ENCODE measurements around the gene PAQR4.

PAQR4 gene

DNA sequence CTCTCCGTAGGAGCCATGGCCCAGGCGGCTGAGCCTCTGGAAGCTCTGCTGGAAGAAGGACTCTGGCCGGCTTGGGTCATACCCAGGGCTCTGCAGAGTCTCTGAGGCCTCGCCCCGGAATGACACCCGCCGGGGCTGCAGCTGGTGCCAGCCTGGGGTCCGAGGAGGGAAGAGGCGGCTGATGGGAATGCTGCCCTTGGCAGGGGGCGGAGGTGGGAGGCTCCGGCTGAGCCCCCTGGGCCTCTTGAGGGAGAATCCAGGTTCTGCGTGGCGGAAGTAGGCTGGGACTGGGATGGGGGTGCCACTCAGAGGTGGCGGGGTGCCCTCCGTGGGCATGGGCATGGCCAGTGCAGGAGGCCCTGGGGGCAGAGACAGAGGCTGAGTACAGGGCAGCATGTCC lies 7.5 kb downstream of the PAQR4 start:
- no peak overlapping the region for H2BK120ac ChIP-seq (ENCODE audit: low read depth, low read length)
- H3K27me3 ChIP-seq (ENCODE audit: insufficient read depth, low read length, poor library complexity), result no peaks in the 10 kb centered on the region
- peaks cover 11% of the 10 kb centered on the region for H3K79me2 ChIP-seq (ENCODE audit: control insufficient read depth, insufficient read depth, low read length)
- H4K5ac ChIP-seq (ENCODE audit: low read length), result no peak overlapping the region
- H3K4me2 ChIP-seq (ENCODE audit: low read length), result no peak overlapping the region
- H3K23ac ChIP-seq (ENCODE audit: low read length), result no peak overlapping the region
- H3K36me3 ChIP-seq (ENCODE audit: control insufficient read depth, insufficient read depth, low read length), result peaks cover 10% of the 10 kb centered on the region
- no CpG with 5 or more reads among the region's 15 CpGs for WGBS (ENCODE audit: extremely low coverage, insufficient coverage, low lambda C conversion rate)
- H3K56ac ChIP-seq (ENCODE audit: low read length), result no peak overlapping the region
- no peak overlapping the region for H3K27ac ChIP-seq (ENCODE audit: low read depth, low read length)
- no peaks in the 10 kb centered on the region for H3K4me1 ChIP-seq (ENCODE audit: control insufficient read depth, low read depth, low read length)
- H2BK5ac ChIP-seq (ENCODE audit: low read length), result no peak overlapping the region
- no peak overlapping the region for H2AK5ac ChIP-seq (ENCODE audit: low read length)
- no peak overlapping the region for H3K9ac ChIP-seq (ENCODE audit: low read length)
- no peak overlapping the region for H3K4ac ChIP-seq (ENCODE audit: low read depth, low read length)
- no peak for DNase-seq
- no peak overlapping the region for H4K8ac ChIP-seq (ENCODE audit: low read depth, low read length)
- H3K4me3 ChIP-seq (ENCODE audit: low read length), result no peak overlapping the region
- peaks cover 11% of the 10 kb centered on the region for H3K79me1 ChIP-seq (ENCODE audit: low read length)
- no peak overlapping the region for H2BK15ac ChIP-seq (replicated peaks; ENCODE audit: low read depth)
- no peak overlapping the region for H3K18ac ChIP-seq (ENCODE audit: low read length)

DNA sequence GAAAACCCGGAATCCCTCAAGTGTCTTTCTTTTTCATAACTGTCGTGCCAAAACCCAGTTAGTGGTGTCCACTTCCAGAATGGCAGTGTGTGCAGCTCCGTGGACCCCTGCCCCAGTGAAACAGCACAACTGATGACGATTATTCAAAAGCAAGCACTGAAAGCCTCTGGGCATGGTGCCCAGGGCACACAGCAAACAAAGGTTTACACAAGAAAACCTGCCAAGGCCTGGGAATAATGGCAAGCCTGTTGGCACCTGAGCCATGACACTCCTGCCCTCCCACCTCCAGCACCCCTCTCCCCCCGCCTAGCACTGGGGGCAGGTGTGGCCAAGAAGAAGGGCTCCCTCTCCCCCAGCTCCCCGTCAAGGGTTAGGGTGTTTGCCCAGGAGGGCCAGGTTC lies 8.3 kb downstream of the PAQR4 start:
- Histone ChIP-seq H2AK5ac (ENCODE audit: low read length) (no peak overlapping the region), H3K4me2 (ENCODE audit: low read length) (no peak overlapping the region), H3K4ac (ENCODE audit: low read depth, low read length) (no peak overlapping the region), H3K18ac (ENCODE audit: low read length) (no peak overlapping the region), H3K4me3 (ENCODE audit: low read length) (no peak overlapping the region), H3K79me2 (ENCODE audit: control insufficient read depth, insufficient read depth, low read length) (peaks cover 11% of the 10 kb centered on the region), H4K5ac (ENCODE audit: low read length) (no peak overlapping the region), H2BK5ac (ENCODE audit: low read length) (no peak overlapping the region), H3K23ac (ENCODE audit: low read length) (no peak overlapping the region), H4K8ac (ENCODE audit: low read depth, low read length) (no peak overlapping the region), H3K4me1 (ENCODE audit: control insufficient read depth, low read depth, low read length) (peaks cover 2% of the 10 kb centered on the region), H3K56ac (ENCODE audit: low read length) (no peak overlapping the region), H2BK120ac (ENCODE audit: low read depth, low read length) (no peak overlapping the region), H3K36me3 (ENCODE audit: control insufficient read depth, insufficient read depth, low read length) (peaks cover 8% of the 10 kb centered on the region), H3K27me3 (ENCODE audit: insufficient read depth, low read length, poor library complexity) (no peaks in the 10 kb centered on the region), H3K27ac (ENCODE audit: low read depth, low read length) (no peak overlapping the region), H2BK15ac (replicated peaks; ENCODE audit: low read depth) (no peak overlapping the region), H3K9ac (ENCODE audit: low read length) (no peak overlapping the region), H3K79me1 (ENCODE audit: low read length) (peaks cover 11% of the 10 kb centered on the region)
- DNase-seq, result no peak
- no CpG with 5 or more reads among the region's 6 CpGs for WGBS (ENCODE audit: extremely low coverage, insufficient coverage, low lambda C conversion rate)

GRCh38 chr16:2979669-2980226 lies 10.6 kb downstream of the PAQR4 start:
- no CpG with 5 or more reads among the region's 43 CpGs for WGBS (ENCODE audit: extremely low coverage, insufficient coverage, low lambda C conversion rate)
- peak overlapping the region; percentile 97 for H3K4ac ChIP-seq (ENCODE audit: low read depth, low read length)

DNA sequence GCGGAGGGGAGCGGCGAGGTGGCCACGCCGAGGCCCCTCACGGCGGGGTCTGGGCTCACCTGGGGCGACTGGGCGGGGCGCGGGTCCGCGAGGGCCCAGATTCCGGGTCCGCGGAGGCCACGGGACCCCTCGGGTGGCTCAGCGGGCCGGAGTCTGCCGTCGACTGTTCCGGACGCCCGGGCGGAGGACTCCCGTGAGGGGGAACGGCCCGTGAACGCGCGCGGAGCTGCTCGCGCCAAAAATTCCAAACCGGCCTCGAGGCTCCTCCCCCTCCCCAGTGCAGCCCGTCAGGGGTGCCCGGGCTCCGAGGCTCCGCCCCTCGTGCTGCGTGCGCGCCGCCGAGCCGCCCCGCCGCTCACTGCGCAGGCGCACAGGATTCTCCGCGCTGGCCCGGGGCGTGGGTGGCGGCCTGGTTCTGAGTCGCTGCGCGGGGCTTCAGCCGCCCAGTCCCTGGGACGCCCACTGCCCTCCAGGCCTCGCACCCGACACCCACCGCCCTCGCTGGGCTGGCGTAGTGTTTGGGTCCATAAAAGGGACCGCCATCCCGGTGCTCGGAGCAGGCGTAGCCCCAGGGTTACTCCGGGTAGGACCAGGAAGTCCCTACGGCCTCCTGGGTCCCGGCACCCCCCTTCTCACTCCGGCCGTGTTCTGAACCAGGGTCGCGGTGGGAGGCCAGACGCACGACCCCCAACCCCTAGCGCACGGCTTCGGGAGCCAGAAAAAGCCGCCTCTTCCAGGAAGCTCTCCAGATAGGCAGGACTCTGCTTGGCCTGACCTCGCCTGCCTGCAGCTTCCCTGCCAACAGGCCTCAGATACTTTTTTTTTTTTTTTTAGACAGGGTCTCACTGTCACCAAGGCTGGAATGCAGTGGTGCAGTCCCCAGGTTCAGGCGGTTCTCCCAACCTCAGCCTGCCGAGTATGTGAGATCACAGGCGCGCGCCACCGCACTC lies 11.4 kb downstream of the PAQR4 start, which contains the start of gene PKMYT1:
Gene PKMYT1 (minus strand): TSS at position 220 of the 950 bp plus-strand sequence. CDS start 789 bp downstream, outside the sequence.
- peak within 1 kb of the TSS; percentile 99 for H3K56ac ChIP-seq (ENCODE audit: low read length)
- peak within 1 kb of the TSS; percentile 37 for H2BK120ac ChIP-seq (ENCODE audit: low read depth, low read length)
- H2BK15ac ChIP-seq (replicated peaks; ENCODE audit: low read depth), result no peak within 1 kb of the TSS
- DNase-seq, result peak; percentile 87
- H3K27ac ChIP-seq (ENCODE audit: low read depth, low read length), result peak within 1 kb of the TSS; percentile 82
- H3K23ac ChIP-seq (ENCODE audit: low read length), result peak within 1 kb of the TSS; percentile 97
- peaks cover 6% of the 10 kb centered on the region for H3K36me3 ChIP-seq (ENCODE audit: control insufficient read depth, insufficient read depth, low read length)
- no peak within 1 kb of the TSS for H4K5ac ChIP-seq (ENCODE audit: low read length)
- peaks cover 2% of the 10 kb centered on the region for H3K4me1 ChIP-seq (ENCODE audit: control insufficient read depth, low read depth, low read length)
- WGBS (ENCODE audit: extremely low coverage, insufficient coverage, low lambda C conversion rate), result no CpG with 5 or more reads among the region's 91 CpGs
- peak within 1 kb of the TSS; percentile 86 for H3K4me3 ChIP-seq (ENCODE audit: low read length)
- H2BK5ac ChIP-seq (ENCODE audit: low read length), result peak within 1 kb of the TSS; percentile 99
- H3K18ac ChIP-seq (ENCODE audit: low read length), result peak within 1 kb of the TSS; percentile 97
- peak within 1 kb of the TSS; percentile 36 for H2AK5ac ChIP-seq (ENCODE audit: low read length)
- H4K8ac ChIP-seq (ENCODE audit: low read depth, low read length), result peak within 1 kb of the TSS; percentile 97
- H3K4me2 ChIP-seq (ENCODE audit: low read length), result peak within 1 kb of the TSS; percentile 97
- H3K79me2 ChIP-seq (ENCODE audit: control insufficient read depth, insufficient read depth, low read length), result peaks cover 11% of the 10 kb centered on the region
- H3K4ac ChIP-seq (ENCODE audit: low read depth, low read length), result peak within 1 kb of the TSS; percentile 97
- peak within 1 kb of the TSS; percentile 97 for H3K9ac ChIP-seq (ENCODE audit: low read length)
- H3K79me1 ChIP-seq (ENCODE audit: low read length), result peaks cover 11% of the 10 kb centered on the region
- H3K27me3 ChIP-seq (ENCODE audit: insufficient read depth, low read length, poor library complexity), result no peaks in the 10 kb centered on the region

More at GRCh38 chr16:2979669-2980226, 10.6 kb downstream of the PAQR4 start:
- no peak overlapping the region for H2AK5ac ChIP-seq (ENCODE audit: low read length)
- peak overlapping the region; percentile 86 for H3K4me3 ChIP-seq (ENCODE audit: low read length)
- peaks cover 11% of the 10 kb centered on the region for H3K79me2 ChIP-seq (ENCODE audit: control insufficient read depth, insufficient read depth, low read length)
- H3K27me3 ChIP-seq (ENCODE audit: insufficient read depth, low read length, poor library complexity), result no peaks in the 10 kb centered on the region
- H4K8ac ChIP-seq (ENCODE audit: low read depth, low read length), result peak overlapping the region; percentile 83
- H3K18ac ChIP-seq (ENCODE audit: low read length), result peak overlapping the region; percentile 97
- H2BK120ac ChIP-seq (ENCODE audit: low read depth, low read length), result peak overlapping the region; percentile 37
- H3K9ac ChIP-seq (ENCODE audit: low read length), result peak overlapping the region; percentile 96
- peaks cover 6% of the 10 kb centered on the region for H3K36me3 ChIP-seq (ENCODE audit: control insufficient read depth, insufficient read depth, low read length)
- H3K27ac ChIP-seq (ENCODE audit: low read depth, low read length), result peak overlapping the region; percentile 81
- no peak for DNase-seq
- H3K4me1 ChIP-seq (ENCODE audit: control insufficient read depth, low read depth, low read length), result peaks cover 2% of the 10 kb centered on the region
- H3K56ac ChIP-seq (ENCODE audit: low read length), result peak overlapping the region; percentile 97
- H3K4me2 ChIP-seq (ENCODE audit: low read length), result peak overlapping the region; percentile 97
- peak overlapping the region; percentile 66 for H3K23ac ChIP-seq (ENCODE audit: low read length)
- peaks cover 11% of the 10 kb centered on the region for H3K79me1 ChIP-seq (ENCODE audit: low read length)
- H4K5ac ChIP-seq (ENCODE audit: low read length), result no peak overlapping the region
- H2BK5ac ChIP-seq (ENCODE audit: low read length), result peak overlapping the region; percentile 59
- no peak overlapping the region for H2BK15ac ChIP-seq (replicated peaks; ENCODE audit: low read depth)

DNA sequence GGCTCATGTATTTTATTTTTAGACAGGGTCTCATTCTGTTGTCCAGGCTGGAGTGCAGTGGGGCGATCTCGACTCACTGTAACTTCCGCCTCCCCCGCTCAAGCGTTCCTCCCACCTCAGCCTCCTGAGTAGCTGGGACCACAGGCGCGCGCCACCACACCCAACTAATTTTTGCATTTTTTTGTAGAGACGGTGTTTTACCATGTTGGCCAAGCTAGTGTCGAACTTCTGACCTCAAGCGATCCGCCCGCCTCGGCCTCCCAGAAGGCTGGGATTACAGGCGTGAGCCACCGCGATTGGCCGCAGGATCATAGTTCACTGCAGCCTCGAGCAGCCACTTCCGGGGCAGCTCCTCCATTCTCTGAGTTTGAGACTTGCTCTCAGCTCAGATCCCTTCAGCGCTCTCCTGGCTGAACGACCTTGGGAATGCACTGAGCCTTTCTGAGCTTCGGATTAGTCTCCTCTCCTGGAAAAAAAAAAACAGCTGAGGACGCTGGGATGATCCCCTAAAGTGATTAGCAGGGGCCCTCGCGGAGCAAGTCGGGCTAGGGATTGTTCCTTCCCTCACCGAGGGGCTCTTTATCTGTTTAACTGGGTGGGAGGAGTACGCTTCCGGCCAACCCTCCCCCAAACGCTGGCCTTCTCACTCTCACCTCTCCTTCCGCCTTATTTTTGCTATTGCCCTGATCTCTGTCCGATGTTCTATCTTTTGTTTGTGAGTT lies 12.2 kb downstream of the PAQR4 start:
- peak; percentile 88 for DNase-seq

More for the DNA sequence above, 12.2 kb downstream of the PAQR4 start:
- peaks cover 11% of the 10 kb centered on the region for H3K79me2 ChIP-seq (ENCODE audit: control insufficient read depth, insufficient read depth, low read length)
- peaks cover 2% of the 10 kb centered on the region for H3K4me1 ChIP-seq (ENCODE audit: control insufficient read depth, low read depth, low read length)
- peak overlapping the region; percentile 96 for H3K18ac ChIP-seq (ENCODE audit: low read length)
- no peak overlapping the region for H2AK5ac ChIP-seq (ENCODE audit: low read length)
- no CpG with 5 or more reads among the region's 33 CpGs for WGBS (ENCODE audit: extremely low coverage, insufficient coverage, low lambda C conversion rate)
- peak overlapping the region; percentile 40 for H2BK5ac ChIP-seq (ENCODE audit: low read length)
- peak overlapping the region; percentile 97 for H3K23ac ChIP-seq (ENCODE audit: low read length)
- H3K27me3 ChIP-seq (ENCODE audit: insufficient read depth, low read length, poor library complexity), result no peaks in the 10 kb centered on the region
- H3K4me2 ChIP-seq (ENCODE audit: low read length), result peak overlapping the region; percentile 3
- no peak overlapping the region for H4K5ac ChIP-seq (ENCODE audit: low read length)
- H4K8ac ChIP-seq (ENCODE audit: low read depth, low read length), result no peak overlapping the region
- peaks cover 4% of the 10 kb centered on the region for H3K36me3 ChIP-seq (ENCODE audit: control insufficient read depth, insufficient read depth, low read length)
- H3K56ac ChIP-seq (ENCODE audit: low read length), result peak overlapping the region; percentile 99
- peak overlapping the region; percentile 82 for H3K27ac ChIP-seq (ENCODE audit: low read depth, low read length)
- no peak overlapping the region for H3K4me3 ChIP-seq (ENCODE audit: low read length)
- peak overlapping the region; percentile 96 for H3K4ac ChIP-seq (ENCODE audit: low read depth, low read length)
- H2BK15ac ChIP-seq (replicated peaks; ENCODE audit: low read depth), result no peak overlapping the region
- H2BK120ac ChIP-seq (ENCODE audit: low read depth, low read length), result no peak overlapping the region
- H3K79me1 ChIP-seq (ENCODE audit: low read length), result peaks cover 11% of the 10 kb centered on the region
- H3K9ac ChIP-seq (ENCODE audit: low read length), result peak overlapping the region; percentile 97

All from mesendoderm (in vitro differentiated cells).